ENCODE results near the gene DNAH14. TPM values are rescaled to one million over a fixed set of nuclear protein-coding genes. Genes with fewer than 3 reads are reported as not detected.

Gene DNAH14
- total RNA-seq, 4 donors from 2014 or later, result 4.1 to 84.0 (median 11.4) TPM

- intact Hi-C loops (cut with DNase I; ENCODE audit: low total_unique reads), result no loop called here
- in situ Hi-C loops (cut with MboI; ENCODE audit: low pct_ligation_motif_present in 1 of 4, low pct_unique_long_range_greater_than_20kb in 1 of 4, low sequenced_read_pairs in 3 of 4), result no loop called here
- DNase-seq, result no peak
- TF ChIP-seq EP300 (IDR thresholded peaks at IDR 0.05; ENCODE audit: low read depth) (no peak), POLR2A (IDR thresholded peaks at IDR 0.05) (no peak), CTCF (IDR thresholded peaks at IDR 0.05) (no peak), POLR2AphosphoS5 (IDR thresholded peaks at IDR 0.05) (no peak)
- H3K4me1 ChIP-seq, result no peaks in the 10 kb centered on the region
- H3K4me3 ChIP-seq, result no peak overlapping the region
- H3K27me3 ChIP-seq, result no peaks in the 10 kb centered on the region
- H3K27ac ChIP-seq, result no peak overlapping the region
- H3K36me3 ChIP-seq, result no peaks in the 10 kb centered on the region
- H3K9me3 ChIP-seq, result no peaks in the 10 kb centered on the region
Observed at GRCh38 chr1:225350872-225351271, 421.4 kb downstream of the DNAH14 start.

GRCh38 chr1:225354906-225355305 lies 425.4 kb downstream of the DNAH14 start:
- Histone ChIP-seq H3K9me3 (no peaks in the 10 kb centered on the region), H3K36me3 (no peaks in the 10 kb centered on the region), H3K4me3 (no peak overlapping the region), H3K27ac (no peak overlapping the region), H3K27me3 (no peaks in the 10 kb centered on the region), H3K4me1 (no peaks in the 10 kb centered on the region)
- intact Hi-C loops (cut with DNase I; ENCODE audit: low total_unique reads), result no loop called here
- 80 to 82% methylated on average over 3 of the region's 3 CpGs for WGBS, 2 donors (ENCODE audit: low coverage in 1 of 2)
- DNase-seq, result no peak
- no peak for TF ChIP-seq POLR2A (IDR thresholded peaks at IDR 0.05)
- TF ChIP-seq EP300 (IDR thresholded peaks at IDR 0.05; ENCODE audit: low read depth), result no peak
- no peak for TF ChIP-seq POLR2AphosphoS5 (IDR thresholded peaks at IDR 0.05)
- TF ChIP-seq CTCF (IDR thresholded peaks at IDR 0.05), result no peak
- in situ Hi-C loops (cut with MboI; ENCODE audit: low pct_ligation_motif_present in 1 of 4, low pct_unique_long_range_greater_than_20kb in 1 of 4, low sequenced_read_pairs in 3 of 4), result no loop called here

- H3K36me3 ChIP-seq, result no peaks in the 10 kb centered on the region
- in situ Hi-C loops (cut with MboI; ENCODE audit: low pct_ligation_motif_present in 1 of 4, low pct_unique_long_range_greater_than_20kb in 1 of 4, low sequenced_read_pairs in 3 of 4), result no loop called here
- 92 to 100% methylated on average over 1 of the region's 1 CpG for WGBS, 2 donors (ENCODE audit: low coverage in 1 of 2)
- H3K4me3 ChIP-seq, result no peak overlapping the region
- H3K4me1 ChIP-seq, result no peaks in the 10 kb centered on the region
- intact Hi-C loops (cut with DNase I; ENCODE audit: low total_unique reads), result no loop called here
- H3K9me3 ChIP-seq, result no peaks in the 10 kb centered on the region
- TF ChIP-seq POLR2AphosphoS5 (IDR thresholded peaks at IDR 0.05) (no peak), POLR2A (IDR thresholded peaks at IDR 0.05) (no peak), CTCF (IDR thresholded peaks at IDR 0.05) (no peak), EP300 (IDR thresholded peaks at IDR 0.05; ENCODE audit: low read depth) (no peak)
- no peak for DNase-seq
- H3K27me3 ChIP-seq, result no peaks in the 10 kb centered on the region
- H3K27ac ChIP-seq, result no peak overlapping the region
Observed at GRCh38 chr1:225355863-225356262, 426.4 kb downstream of the DNAH14 start.

- Histone ChIP-seq H3K9me3 (no peaks in the 10 kb centered on the region), H3K4me1 (no peaks in the 10 kb centered on the region), H3K27me3 (no peaks in the 10 kb centered on the region), H3K4me3 (no peak overlapping the region), H3K27ac (no peak overlapping the region), H3K36me3 (no peaks in the 10 kb centered on the region)
- TF ChIP-seq CTCF (IDR thresholded peaks at IDR 0.05) (no peak), POLR2AphosphoS5 (IDR thresholded peaks at IDR 0.05) (no peak), EP300 (IDR thresholded peaks at IDR 0.05; ENCODE audit: low read depth) (no peak), POLR2A (IDR thresholded peaks at IDR 0.05) (no peak)
- in situ Hi-C loops (cut with MboI; ENCODE audit: low pct_ligation_motif_present in 1 of 4, low pct_unique_long_range_greater_than_20kb in 1 of 4, low sequenced_read_pairs in 3 of 4) (no loop called here), intact Hi-C loops (cut with DNase I; ENCODE audit: low total_unique reads) (no loop called here)
- 69 to 87% methylated on average over 2 to 4 of the region's 4 CpGs for WGBS, 2 donors (ENCODE audit: low coverage in 1 of 2)
- DNase-seq, result no peak
Observed at GRCh38 chr1:225360119-225360518, 430.6 kb downstream of the DNAH14 start.
